GM23338 (cell line): ENCODE results near the gene ITGA7. TPM values are rescaled to one million over a fixed set of nuclear protein-coding genes. Genes with fewer than 3 reads are reported as not detected.

Experiments
- ATAC-seq: fragments of 200-7000 bp; cut with Tn5 transposase; 3 replicates; pipeline ENCODE4 v1.9.1; 2020
- DNase-seq: peaks from one replicate; pipeline ENCODE4 v3.0.0-alpha.2; 2015; ENCODE audit warnings: low spot score
- H2AFZ ChIP-seq: fragments of 200-600 bp; sonication (generic); 2 replicates; pipeline ENCODE4 v1.8.0; 2016; ENCODE audit warnings: antibody characterized with exemption, mild to moderate bottlenecking, moderate library complexity
- H3F3A ChIP-seq: fragments of 200-600 bp; sonication (generic); replicated peaks from 2 replicates; pipeline ENCODE4 v1.8.0; 2017; ENCODE audit warnings: antibody characterized with exemption, mixed run types, low read depth
- H3K27ac ChIP-seq: fragments of 200-600 bp; sonication (generic); 2 replicates; pipeline ENCODE4 v1.6.1; 2016; ENCODE audit warnings: low read depth
- H3K27me3 ChIP-seq: fragments of 200-600 bp; sonication (generic); 2 replicates; pipeline ENCODE4 v1.8.0; 2016; ENCODE audit warnings: mild to moderate bottlenecking, mixed run types, moderate library complexity; ENCODE audit not compliant: insufficient read depth
- H3K36me3 ChIP-seq: fragments of 200-600 bp; sonication (generic); 2 replicates; pipeline ENCODE4 v1.8.0; 2016; ENCODE audit warnings: mild to moderate bottlenecking; ENCODE audit not compliant: insufficient read depth
- H3K4me1 ChIP-seq: fragments of 200-600 bp; sonication (generic); 2 replicates; pipeline ENCODE4 v1.8.0; 2016; ENCODE audit warnings: mild to moderate bottlenecking, moderate library complexity; ENCODE audit not compliant: insufficient read depth
- H3K4me2 ChIP-seq: fragments of 200-600 bp; sonication (generic); 2 replicates; pipeline ENCODE4 v1.7.1; 2017; ENCODE audit warnings: mixed run types
- H3K4me3 ChIP-seq: fragments of 200-600 bp; sonication (generic); 2 replicates; pipeline ENCODE4 v1.6.1; 2016; ENCODE audit warnings: mixed run types
- H3K79me2 ChIP-seq: fragments of 200-600 bp; sonication (generic); replicated peaks from 2 replicates; pipeline ENCODE4 v1.8.0; 2017; ENCODE audit warnings: mild to moderate bottlenecking; ENCODE audit not compliant: insufficient read depth
- H3K9me2 ChIP-seq: fragments of 200-600 bp; sonication (generic); 2 replicates; pipeline ENCODE4 v1.8.0; 2017; ENCODE audit not compliant: insufficient read depth
- H4K20me1 ChIP-seq: fragments of 200-600 bp; sonication (generic); replicated peaks from 2 replicates; pipeline ENCODE4 v1.8.0; 2017; ENCODE audit warnings: mild to moderate bottlenecking; ENCODE audit not compliant: insufficient read depth
- H3K27ac Mint-ChIP-seq: 2 replicates; pipeline ENCODE4 v1.8.0; 2020; ENCODE audit warnings: inconsistent platforms, mild to moderate bottlenecking, moderate library complexity, mixed read lengths
- H3K27me3 Mint-ChIP-seq: 3 replicates; pipeline ENCODE4 v1.8.0; 2022; ENCODE audit warnings: low read depth, mild to moderate bottlenecking, moderate library complexity, mixed read lengths, inconsistent platforms; ENCODE audit not compliant: insufficient read depth, poor library complexity
- H3K36me3 Mint-ChIP-seq: 3 replicates; pipeline ENCODE4 v1.8.0; 2021; ENCODE audit warnings: low read depth, mild to moderate bottlenecking, inconsistent platforms, moderate library complexity, mixed read lengths
- H3K4me1 Mint-ChIP-seq: 3 replicates; pipeline ENCODE4 v1.8.0; 2020; ENCODE audit warnings: mild to moderate bottlenecking, inconsistent platforms, mixed read lengths
- H3K4me3 Mint-ChIP-seq: 3 replicates; pipeline ENCODE4 v1.8.0; 2021; ENCODE audit warnings: moderate library complexity, mild to moderate bottlenecking, inconsistent platforms, mixed read lengths
- H3K9me3 Mint-ChIP-seq: 3 replicates; pipeline ENCODE4 v1.8.0; 2020; ENCODE audit warnings: moderate library complexity, mild to moderate bottlenecking, inconsistent platforms, mixed read lengths
- EZH2phosphoT487 ChIP-seq: fragments of 200-600 bp; sonication (generic); IDR thresholded peaks from one replicate; pipeline ENCODE4 v1.8.1; 2018; ENCODE audit warnings: antibody characterized with exemption; ENCODE audit not compliant: unreplicated experiment
- JUNB ChIP-seq: IDR thresholded peaks from one replicate; pipeline ENCODE4 v1.6.1; 2016; ENCODE audit warnings: antibody characterized with exemption; ENCODE audit not compliant: unreplicated experiment
- NANOG ChIP-seq: IDR thresholded peaks from 2 replicates; pipeline ENCODE4 v1.6.1; 2016; ENCODE audit warnings: antibody characterized with exemption, borderline replicate concordance
- POLR2AphosphoS5 ChIP-seq: IDR thresholded peaks from 2 replicates; pipeline ENCODE4 v1.6.1; 2016; ENCODE audit warnings: antibody characterized with exemption, low read depth
- REST ChIP-seq: IDR thresholded peaks from one replicate; pipeline ENCODE4 v1.6.1; 2018; ENCODE audit warnings: antibody characterized with exemption; ENCODE audit not compliant: unreplicated experiment
- STAT1 ChIP-seq: IDR thresholded peaks from one replicate; pipeline ENCODE4 v1.6.1; 2016; ENCODE audit warnings: antibody characterized with exemption; ENCODE audit not compliant: unreplicated experiment
- ZNF114 ChIP-seq: fragments of 250-450 bp; sonication (Bioruptor Pico); IDR thresholded peaks from 2 replicates; pipeline ENCODE4 v1.5.0; 2020; ENCODE audit warnings: mild to moderate bottlenecking, moderate library complexity
- ZNF331 ChIP-seq: fragments of 250-450 bp; sonication (Bioruptor Pico); IDR thresholded peaks from 2 replicates; pipeline ENCODE4 v1.5.0; 2020; ENCODE audit warnings: low read depth, mild to moderate bottlenecking, moderate library complexity
- polyA plus RNA-seq: library from polyadenylated mRNA; unstranded; fragments of >200 nt; fragmentation: Nextera tagmentation; extraction: Ambion mirVana; gene quantifications from 2 replicates; pipeline ENCODE4 v1.2.1, GENCODE V29; 2016
- total RNA-seq: library from RNA; depleted of rRNA; stranded (reverse); fragments of >200 nt; shearing (Covaris generic); gene quantifications from 2 replicates; pipeline ENCODE4 v1.2.3, GENCODE V29; 2014
- TF ChIP-seq, protein P1 (sequence below): fragments of 250-450 bp; sonication (Bioruptor Pico); IDR thresholded peaks from 2 replicates; pipeline ENCODE4 v1.5.0; 2020; ENCODE audit warnings: mild to moderate bottlenecking, moderate library complexity
- TF ChIP-seq, protein P2 (sequence below), 2 experiments: fragments of 200-600 bp in 1 of 2; sonication (generic) in 1 of 2; conservative IDR thresholded peaks; 2 replicates each; pipeline versions ENCODE4 v1.5.1 to v1.6.1; 2016 to 2017; ENCODE audit warnings: antibody characterized with exemption in 2 of 2, low read depth in 2 of 2, mild to moderate bottlenecking in 2 of 2, moderate library complexity in 1 of 2

ITGA7 gene
- total and polyA plus RNA-seq, 2 experiments from 2014 or later = 20.0 to 49.1 TPM

DNA sequence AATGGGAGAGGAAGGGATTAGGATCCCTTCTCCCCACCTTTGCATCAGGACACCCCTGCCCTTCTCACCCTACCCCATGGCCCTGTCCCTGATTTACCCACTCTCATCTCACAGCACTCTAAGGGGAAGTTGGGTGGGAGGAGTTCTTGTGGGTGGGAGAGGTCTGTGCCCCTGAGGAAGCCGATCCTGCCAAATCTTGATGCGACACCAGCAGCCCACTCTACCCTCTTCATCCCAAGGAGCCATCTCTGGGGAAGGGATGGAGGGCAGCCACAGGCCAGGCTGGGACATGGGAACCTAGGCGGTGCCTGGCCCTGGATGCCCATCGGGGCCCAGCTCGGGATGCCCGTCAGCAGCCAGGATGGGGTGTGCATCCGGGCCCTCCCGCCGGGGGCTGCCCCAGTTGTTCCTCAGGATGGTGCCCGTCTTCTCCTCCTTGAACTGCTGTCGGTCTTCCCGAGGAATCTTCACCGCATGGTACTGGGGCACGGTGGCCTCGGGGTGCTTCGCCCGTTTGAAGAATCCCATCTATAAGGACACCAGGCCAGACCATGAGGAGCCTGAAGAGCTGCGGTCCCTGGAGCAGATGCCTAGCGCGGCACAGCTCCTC is 22.8 kb downstream of the ITGA7 start:
- no peaks in the 10 kb centered on the region for H3F3A ChIP-seq
- TF ChIP-seq NANOG = no peak
- no peak overlapping the region for H2AFZ ChIP-seq
- Mint-ChIP-seq H3K36me3 (peaks cover 19% of the 10 kb centered on the region), H3K4me1 (peaks cover 13% of the 10 kb centered on the region), H3K9me3 (no peaks in the 10 kb centered on the region), H3K27me3 (peaks cover 24% of the 10 kb centered on the region), H3K4me3 (no peak overlapping the region), H3K27ac (no peak overlapping the region)
- H3K27me3 ChIP-seq = no peaks in the 10 kb centered on the region
- ATAC-seq (no peak), DNase-seq (no peak)
- no peaks in the 10 kb centered on the region for H4K20me1 ChIP-seq
- H3K9me2 ChIP-seq = 0 out of 2 replicates have a peak, but pooled peaks cover 2% of the 10 kb centered on the region
- H3K36me3 ChIP-seq = no peaks in the 10 kb centered on the region; the same call in 1 of the 2 replicates
- H3K4me3 ChIP-seq = no peak overlapping the region
- H3K4me2 ChIP-seq = no peak overlapping the region
- no peaks in the 10 kb centered on the region for H3K79me2 ChIP-seq
- no peak overlapping the region for H3K27ac ChIP-seq
- H3K4me1 ChIP-seq = peaks cover 6% of the 10 kb centered on the region; the same call in 1 of the 2 replicates

DNA sequence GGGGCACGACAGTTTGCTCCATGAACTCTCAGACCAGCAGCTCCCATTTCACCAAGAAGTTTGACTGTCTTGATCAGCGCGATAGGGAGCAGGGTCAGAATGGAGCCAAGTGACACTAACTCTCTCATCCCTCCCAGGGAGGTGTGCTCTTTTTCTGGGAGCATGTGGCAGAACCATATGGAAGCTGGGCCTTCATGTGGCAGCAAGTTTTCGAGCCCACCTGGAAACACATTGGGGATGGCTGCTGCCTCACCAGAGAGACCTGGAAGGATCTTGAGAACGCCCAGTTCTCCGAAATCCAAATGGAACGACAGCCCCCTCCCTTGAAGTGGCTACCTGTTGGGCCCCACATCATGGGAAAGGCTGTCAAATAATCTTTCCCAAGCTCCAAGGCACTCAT is 24.0 kb downstream of the ITGA7 start:
- no peaks in the 10 kb centered on the region for H4K20me1 ChIP-seq
- no peak overlapping the region for H3K4me2 ChIP-seq
- Mint-ChIP-seq H3K9me3 (no peaks in the 10 kb centered on the region), H3K36me3 (peaks cover 18% of the 10 kb centered on the region), H3K27ac (no peak overlapping the region), H3K27me3 (peaks cover 24% of the 10 kb centered on the region), H3K4me3 (no peak overlapping the region), H3K4me1 (peaks cover 13% of the 10 kb centered on the region)
- no peaks in the 10 kb centered on the region for H3F3A ChIP-seq
- H3K27ac ChIP-seq = no peak overlapping the region
- no peaks in the 10 kb centered on the region for H3K79me2 ChIP-seq
- no peaks in the 10 kb centered on the region; the same call in 1 of the 2 replicates for H3K36me3 ChIP-seq
- no peak overlapping the region for H2AFZ ChIP-seq
- ATAC-seq (no peak), DNase-seq (no peak)
- H3K27me3 ChIP-seq = no peaks in the 10 kb centered on the region
- peaks cover 6% of the 10 kb centered on the region; the same call in 1 of the 2 replicates for H3K4me1 ChIP-seq
- H3K9me2 ChIP-seq = 0 out of 2 replicates have a peak, but pooled peaks cover 2% of the 10 kb centered on the region
- H3K4me3 ChIP-seq = no peak overlapping the region
- TF ChIP-seq ZNF331 (CRISPR knock-in tag) (no peak), REST (no peak), ZNF114 (no peak), JUNB (no peak), POLR2AphosphoS5 (no peak), EZH2phosphoT487 (no peak), STAT1 (no peak)
- TF ChIP-seq, protein P1, sequence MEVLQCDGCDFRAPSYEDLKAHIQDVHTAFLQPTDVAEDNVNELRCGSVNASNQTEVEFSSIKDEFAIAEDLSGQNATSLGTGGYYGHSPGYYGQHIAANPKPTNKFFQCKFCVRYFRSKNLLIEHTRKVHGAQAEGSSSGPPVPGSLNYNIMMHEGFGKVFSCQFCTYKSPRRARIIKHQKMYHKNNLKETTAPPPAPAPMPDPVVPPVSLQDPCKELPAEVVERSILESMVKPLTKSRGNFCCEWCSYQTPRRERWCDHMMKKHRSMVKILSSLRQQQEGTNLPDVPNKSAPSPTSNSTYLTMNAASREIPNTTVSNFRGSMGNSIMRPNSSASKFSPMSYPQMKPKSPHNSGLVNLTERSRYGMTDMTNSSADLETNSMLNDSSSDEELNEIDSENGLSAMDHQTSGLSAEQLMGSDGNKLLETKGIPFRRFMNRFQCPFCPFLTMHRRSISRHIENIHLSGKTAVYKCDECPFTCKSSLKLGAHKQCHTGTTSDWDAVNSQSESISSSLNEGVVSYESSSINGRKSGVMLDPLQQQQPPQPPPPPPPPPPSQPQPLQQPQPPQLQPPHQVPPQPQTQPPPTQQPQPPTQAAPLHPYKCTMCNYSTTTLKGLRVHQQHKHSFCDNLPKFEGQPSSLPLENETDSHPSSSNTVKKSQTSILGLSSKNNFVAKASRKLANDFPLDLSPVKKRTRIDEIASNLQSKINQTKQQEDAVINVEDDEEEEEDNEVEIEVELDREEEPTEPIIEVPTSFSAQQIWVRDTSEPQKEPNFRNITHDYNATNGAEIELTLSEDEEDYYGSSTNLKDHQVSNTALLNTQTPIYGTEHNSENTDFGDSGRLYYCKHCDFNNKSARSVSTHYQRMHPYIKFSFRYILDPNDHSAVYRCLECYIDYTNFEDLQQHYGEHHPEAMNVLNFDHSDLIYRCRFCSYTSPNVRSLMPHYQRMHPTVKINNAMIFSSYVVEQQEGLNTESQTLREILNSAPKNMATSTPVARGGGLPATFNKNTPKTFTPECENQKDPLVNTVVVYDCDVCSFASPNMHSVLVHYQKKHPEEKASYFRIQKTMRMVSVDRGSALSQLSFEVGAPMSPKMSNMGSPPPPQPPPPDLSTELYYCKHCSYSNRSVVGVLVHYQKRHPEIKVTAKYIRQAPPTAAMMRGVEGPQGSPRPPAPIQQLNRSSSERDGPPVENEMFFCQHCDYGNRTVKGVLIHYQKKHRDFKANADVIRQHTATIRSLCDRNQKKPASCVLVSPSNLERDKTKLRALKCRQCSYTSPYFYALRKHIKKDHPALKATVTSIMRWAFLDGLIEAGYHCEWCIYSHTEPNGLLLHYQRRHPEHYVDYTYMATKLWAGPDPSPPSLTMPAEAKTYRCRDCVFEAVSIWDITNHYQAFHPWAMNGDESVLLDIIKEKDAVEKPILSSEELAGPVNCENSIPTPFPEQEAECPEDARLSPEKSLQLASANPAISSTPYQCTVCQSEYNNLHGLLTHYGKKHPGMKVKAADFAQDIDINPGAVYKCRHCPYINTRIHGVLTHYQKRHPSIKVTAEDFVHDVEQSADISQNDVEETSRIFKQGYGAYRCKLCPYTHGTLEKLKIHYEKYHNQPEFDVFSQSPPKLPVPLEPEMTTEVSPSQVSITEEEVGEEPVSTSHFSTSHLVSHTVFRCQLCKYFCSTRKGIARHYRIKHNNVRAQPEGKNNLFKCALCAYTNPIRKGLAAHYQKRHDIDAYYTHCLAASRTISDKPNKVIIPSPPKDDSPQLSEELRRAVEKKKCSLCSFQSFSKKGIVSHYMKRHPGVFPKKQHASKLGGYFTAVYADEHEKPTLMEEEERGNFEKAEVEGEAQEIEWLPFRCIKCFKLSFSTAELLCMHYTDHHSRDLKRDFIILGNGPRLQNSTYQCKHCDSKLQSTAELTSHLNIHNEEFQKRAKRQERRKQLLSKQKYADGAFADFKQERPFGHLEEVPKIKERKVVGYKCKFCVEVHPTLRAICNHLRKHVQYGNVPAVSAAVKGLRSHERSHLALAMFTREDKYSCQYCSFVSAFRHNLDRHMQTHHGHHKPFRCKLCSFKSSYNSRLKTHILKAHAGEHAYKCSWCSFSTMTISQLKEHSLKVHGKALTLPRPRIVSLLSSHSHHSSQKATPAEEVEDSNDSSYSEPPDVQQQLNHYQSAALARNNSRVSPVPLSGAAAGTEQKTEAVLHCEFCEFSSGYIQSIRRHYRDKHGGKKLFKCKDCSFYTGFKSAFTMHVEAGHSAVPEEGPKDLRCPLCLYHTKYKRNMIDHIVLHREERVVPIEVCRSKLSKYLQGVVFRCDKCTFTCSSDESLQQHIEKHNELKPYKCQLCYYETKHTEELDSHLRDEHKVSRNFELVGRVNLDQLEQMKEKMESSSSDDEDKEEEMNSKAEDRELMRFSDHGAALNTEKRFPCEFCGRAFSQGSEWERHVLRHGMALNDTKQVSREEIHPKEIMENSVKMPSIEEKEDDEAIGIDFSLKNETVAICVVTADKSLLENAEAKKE (CRISPR knock-in tag) = no peak
- TF ChIP-seq, protein P2, sequence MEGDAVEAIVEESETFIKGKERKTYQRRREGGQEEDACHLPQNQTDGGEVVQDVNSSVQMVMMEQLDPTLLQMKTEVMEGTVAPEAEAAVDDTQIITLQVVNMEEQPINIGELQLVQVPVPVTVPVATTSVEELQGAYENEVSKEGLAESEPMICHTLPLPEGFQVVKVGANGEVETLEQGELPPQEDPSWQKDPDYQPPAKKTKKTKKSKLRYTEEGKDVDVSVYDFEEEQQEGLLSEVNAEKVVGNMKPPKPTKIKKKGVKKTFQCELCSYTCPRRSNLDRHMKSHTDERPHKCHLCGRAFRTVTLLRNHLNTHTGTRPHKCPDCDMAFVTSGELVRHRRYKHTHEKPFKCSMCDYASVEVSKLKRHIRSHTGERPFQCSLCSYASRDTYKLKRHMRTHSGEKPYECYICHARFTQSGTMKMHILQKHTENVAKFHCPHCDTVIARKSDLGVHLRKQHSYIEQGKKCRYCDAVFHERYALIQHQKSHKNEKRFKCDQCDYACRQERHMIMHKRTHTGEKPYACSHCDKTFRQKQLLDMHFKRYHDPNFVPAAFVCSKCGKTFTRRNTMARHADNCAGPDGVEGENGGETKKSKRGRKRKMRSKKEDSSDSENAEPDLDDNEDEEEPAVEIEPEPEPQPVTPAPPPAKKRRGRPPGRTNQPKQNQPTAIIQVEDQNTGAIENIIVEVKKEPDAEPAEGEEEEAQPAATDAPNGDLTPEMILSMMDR (conservative IDR thresholded peaks at IDR 0.05; ENCODE audit: low read depth in 2 of 2) = no peak
